HG02588 (cell line): Measurements from ENCODE around the gene ZNF582.
A peak's percentile ranks its signal among the peaks of the same experiment; 100 is the strongest.

Source experiments
- ATAC-seq: cut with Tn5 transposase; IDR thresholded peaks from one replicate; pipeline ENCODE4 v1.9.1; 2021; ENCODE audit warnings: mild to moderate bottlenecking, moderate library complexity; ENCODE audit not compliant: unreplicated experiment

ZNF582 gene

DNA sequence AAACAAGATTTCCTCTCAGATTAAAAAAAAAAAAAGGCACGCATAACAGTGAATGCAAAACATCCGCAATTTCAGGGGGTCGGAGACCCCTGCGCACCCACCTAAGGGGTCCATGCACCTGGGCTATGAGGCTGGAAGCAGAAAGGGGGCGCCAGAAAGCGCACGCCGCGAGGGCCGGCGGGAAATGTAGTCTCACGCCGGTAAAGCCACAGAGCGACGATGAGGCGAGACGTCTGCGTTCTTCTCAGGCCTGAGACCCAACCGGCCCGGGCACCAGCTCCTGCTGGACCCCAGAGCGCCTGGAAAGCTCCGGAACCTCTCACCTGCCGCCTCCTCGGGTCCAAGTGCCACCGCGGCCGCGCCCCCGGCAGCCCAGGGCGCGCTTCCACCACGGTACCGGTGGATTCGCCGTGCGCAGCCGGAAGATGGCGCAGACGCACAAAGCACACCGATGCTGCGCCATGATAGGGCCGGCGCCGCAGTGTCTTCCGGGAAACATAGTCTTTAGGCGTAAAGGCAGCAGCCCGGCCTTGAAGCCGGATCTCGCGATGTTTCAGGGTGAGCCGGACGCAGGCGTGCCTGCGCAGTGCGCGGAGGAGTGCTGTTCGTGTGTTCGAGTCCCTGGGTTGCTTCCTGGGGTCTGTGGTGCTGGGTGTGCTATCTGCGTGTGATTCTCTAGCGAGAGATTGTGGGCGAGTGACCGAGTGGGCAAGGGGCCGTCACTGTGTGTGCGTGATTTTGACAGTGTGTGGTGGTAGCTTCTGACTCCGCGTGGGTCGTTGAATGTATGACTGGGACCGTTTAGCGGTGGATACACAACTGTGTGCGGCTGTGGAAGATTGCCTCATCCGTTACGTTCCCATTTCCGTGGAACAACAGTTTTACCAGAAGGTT is at the start of gene ZNF582:
TSS of gene ZNF582 (minus strand) at position 416 of the 894 bp plus-strand sequence. CDS start 1,782 bp downstream, outside the sequence.
- peak; percentile 80 for ATAC-seq

DNA sequence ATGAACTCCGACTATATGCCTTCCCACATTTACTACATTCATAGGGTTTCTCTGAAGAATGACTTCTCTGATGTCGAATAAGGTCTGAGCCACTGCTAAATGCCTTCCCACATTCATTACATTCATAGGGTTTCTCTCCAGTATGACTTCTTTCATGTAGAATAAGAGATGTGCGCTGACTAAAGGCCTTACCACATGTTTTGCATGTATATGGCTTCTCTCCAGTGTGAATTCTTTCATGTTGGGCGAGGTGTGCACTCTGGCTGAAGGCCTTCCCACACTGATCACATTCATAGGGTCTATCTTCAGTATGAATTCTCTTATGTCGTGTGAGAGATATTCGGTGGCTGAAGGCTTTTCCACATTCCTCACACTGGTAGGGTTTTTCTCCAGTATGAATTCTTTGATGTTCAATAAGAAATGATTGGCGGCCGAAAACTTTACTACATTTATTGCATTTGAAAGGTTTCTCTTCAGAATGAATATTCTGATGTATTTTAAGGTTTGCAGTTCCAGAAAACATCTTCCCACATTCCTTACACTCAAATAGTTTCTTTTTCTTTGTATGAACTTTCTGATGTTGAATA is 48.0 kb upstream of the ZNF582 start:
- no peak for ATAC-seq

DNA sequence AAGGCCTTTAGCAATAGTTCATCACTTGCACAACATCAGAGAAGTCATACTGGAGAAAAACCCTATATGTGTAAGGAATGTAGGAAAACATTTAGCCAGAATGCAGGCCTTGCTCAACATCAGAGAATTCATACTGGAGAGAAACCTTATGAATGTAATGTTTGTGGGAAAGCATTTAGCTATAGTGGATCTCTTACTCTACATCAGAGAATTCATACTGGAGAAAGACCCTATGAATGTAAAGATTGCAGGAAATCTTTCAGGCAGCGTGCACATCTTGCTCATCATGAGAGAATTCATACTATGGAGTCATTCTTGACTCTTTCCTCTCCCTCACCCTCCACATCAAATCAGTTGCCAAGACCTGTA is 30.6 kb upstream of the ZNF582 start:
- ATAC-seq, result no peak

DNA sequence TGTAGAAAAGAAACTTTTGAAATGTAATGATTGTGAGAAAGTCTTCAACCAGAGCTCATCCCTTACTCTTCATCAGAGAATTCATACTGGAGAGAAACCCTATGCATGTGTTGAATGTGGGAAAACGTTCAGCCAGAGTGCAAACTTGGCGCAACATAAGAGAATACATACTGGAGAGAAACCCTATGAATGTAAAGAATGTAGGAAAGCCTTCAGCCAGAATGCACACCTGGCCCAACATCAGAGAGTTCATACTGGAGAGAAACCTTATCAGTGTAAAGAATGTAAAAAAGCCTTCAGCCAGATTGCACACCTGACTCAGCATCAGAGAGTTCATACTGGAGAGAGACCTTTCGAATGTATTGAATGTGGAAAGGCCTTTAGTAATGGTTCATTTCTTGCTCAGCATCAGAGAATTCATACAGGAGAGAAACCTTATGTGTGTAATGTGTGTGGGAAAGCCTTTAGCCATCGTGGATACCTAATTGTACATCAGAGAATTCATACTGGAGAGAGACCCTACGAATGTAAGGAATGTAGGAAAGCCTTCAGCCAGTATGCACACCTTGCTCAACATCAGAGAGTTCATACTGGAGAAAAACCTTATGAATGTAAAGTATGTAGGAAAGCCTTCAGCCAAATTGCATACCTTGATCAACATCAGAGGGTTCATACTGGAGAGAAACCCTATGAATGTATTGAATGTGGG is 30.1 kb upstream of the ZNF582 start:
- ATAC-seq, result no peak

DNA sequence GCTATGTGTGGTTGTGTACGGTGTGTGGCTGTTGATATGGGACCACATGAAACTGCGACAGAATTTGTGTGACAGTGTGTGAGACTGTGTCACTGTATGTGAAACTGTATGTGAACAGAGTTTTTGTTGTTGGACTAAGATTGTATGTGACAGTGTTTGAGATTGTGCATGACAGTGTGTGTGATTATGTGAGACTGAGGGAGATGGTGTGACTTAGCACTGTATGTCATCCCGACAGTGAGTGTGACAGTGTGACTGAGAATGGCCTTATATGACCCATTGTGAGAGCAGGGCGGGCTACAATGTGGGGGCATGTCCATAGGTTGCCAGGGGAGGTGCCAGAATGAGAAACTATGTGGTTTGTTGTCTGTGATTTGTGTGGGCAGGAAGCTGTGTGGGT is 11.7 kb upstream of the ZNF582 start:
- ATAC-seq, result no peak

DNA sequence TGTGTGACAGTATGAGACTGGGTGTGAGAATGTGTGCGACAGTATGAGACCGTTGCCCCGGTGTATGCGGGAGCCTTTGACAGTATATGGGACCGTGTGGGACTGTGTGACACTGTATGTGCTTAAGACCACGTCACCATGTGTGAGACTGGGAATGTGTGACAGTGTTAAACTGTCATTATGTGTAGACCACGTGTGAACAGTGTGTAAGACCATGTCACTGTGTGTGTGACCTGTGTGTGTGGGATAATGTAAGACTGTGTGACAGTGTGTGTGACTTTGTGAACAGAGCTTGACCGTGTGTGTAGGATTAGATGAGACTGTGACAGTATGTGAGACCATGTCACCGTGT is 11.3 kb upstream of the ZNF582 start:
- ATAC-seq, result peak; percentile 6

DNA sequence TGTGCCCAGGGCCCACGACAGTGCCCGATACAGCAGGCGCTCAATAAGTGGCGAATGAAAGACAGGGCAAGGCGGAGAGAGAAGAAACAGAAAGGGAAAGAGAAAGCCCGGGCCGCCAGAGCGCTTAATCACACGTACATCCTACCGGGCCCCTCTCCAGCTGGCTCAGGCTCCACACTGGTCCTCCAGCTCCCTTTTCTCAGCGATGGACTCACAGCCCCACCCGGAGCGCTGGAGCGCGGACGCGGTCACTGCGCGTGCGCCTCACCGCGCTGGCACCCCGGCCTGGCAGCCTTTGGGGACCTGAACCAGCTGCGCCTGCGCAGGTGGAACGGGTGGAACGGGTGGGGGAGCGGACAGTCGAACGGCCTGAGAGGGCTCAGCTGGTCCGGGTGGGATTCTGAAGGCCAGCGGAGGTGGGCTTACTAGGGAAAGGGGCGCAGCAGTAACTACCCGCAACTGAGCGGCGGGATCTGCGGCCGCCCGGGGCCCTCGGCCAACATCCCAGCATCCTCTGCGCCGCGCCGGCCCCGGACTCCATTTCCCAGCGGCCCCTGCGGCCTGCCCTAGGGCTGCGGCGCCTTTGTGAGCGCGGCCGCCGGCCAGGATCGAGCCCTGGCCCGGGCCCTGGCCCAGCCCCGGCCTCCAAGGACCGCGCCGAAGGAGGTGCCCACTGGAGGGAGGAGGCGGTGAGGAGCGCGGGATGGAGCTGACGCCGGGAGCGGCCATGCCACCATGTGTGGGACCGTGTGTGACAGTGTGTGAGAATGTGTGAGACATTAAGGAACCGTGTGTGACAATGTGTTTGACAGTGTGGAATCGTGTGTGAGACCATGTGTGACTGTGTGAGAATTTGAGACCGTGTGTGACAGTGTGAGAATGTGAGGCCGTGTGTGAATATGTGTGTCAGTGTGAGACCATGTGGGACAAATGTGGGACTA is 10.7 kb upstream of the ZNF582 start, which contains the start of gene ZNF583:
TSS of gene ZNF583 (plus strand) at position 569 of the 941 bp plus-strand sequence. CDS start 2,783 bp downstream, outside the sequence.
- peak; percentile 81 for ATAC-seq

DNA sequence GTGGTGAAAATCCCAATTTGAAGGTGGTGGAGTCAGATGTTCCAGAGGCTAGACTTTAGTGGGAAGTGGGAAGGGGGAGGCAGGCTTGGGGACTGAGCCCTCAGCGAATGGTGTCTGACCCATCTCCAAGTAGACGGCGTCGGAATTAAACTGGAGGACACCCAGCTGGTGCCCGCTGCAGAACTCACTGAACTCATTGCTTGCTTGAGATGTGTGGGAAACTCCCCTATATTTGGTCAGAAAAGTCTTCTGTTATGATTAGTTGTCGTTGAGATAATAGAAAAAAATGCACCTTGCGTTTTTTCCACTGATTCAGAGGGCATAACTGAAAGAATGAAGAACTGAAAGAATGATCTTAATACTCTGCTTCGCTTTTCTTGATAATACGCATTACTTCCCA is 9.9 kb upstream of the ZNF582 start:
- ATAC-seq, result no peak

DNA sequence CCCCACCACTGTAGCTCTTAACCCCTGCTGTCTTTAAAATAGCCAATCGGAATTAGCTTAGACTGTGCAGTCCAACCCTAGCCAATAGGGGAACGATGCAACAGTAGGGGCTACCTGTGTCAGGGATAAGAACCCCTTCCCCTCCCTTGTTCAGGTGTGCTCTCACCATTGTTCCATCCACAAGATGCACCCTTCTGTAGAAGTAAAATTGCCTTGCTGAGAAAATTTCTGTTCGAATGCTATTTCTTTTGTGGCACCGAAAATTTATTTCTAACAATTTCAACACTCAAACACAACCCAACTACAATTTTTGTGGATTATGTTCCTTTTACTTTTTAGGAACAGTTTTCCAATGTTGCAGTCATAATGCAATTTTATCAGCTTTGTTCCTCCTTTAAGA is 7.2 kb upstream of the ZNF582 start:
- no peak for ATAC-seq

DNA sequence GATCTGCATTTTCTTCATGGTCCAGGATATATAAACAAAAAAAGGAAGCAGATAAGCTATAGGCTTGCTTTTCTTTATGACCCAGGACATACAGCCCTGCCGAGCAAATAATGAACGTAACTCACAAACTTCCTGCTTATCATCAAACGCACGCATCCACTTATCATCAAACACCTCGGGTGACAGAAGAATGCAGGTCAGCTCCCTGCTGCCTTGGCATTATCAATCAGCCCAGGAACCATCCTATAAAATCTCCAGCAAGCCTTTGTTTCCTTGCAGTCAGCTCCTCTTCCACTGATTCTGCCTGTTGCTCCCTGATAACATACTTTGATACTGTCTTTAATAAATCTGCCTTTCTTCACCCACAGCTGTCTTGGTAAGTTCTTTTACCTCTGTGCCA is 5.5 kb upstream of the ZNF582 start:
- ATAC-seq, result no peak

DNA sequence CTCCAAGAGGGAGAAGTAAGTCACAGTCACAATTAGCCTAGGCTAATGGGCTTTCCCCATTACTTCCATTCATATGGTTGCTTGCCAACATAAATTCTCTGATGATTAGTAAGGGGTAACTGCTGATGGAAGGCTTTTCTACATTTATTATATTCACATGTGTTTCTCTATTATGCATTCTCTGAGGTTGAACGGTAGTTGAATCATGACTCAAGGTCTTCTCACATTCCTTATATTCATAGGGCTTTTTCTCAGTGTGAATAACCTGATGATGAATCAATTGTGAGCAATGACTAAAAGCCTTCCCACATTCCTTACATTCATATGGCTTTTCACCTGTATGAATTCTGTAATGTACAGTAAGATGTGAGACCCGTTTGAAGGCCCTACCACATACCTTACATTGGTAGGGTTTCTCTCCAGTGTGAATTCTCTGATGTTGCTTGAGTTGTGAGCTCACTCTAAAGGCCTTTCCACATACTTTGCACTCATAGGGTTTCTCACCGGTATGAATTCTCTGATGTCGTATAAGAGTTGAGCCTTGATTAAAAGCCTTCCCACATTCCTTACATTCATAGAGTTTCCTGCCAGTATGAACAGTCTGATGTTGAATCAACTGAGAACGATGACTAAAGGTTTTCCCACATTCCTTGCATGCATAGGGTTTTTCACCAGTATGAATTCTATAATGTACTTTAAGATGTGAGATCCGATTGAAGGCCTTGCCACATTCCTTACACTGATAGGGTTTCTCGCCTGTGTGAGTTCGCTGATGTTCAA is 9.3 kb downstream of the ZNF582 start:
- no peak for ATAC-seq

DNA sequence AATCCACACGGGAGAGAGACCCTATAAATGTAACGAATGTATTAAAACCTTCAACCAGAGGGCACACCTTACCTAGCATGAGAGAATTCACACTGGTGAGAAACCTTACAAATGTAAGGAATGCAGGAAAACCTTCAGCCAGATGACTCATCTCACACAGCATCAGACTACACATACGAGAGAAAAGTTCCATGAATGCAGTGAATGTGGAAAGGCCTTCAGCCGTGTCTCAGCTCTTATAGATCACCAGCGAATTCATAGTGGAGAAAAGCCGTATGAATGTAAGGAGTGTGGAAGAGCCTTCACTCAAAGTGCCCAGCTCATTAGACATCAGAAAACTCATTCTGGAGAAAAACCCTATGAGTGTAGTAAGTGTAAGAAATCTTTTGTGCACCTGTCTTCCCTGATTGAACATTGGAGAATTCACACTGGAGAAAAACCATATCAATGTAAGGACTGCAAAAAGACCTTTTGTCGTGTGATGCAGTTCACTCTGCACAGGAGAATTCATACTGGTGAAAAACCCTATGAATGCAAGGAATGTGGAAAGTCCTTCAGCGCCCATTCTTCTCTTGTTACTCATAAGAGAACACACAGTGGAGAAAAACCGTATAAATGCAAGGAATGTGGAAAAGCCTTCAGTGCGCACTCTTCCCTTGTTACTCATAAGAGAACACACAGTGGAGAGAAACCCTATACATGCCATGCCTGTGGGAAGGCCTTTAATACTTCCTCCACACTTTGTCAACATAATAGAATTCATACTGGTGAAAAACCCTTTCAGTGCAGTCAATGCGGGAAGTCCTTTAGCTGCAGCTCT is 16.0 kb downstream of the ZNF582 start:
- no peak for ATAC-seq

DNA sequence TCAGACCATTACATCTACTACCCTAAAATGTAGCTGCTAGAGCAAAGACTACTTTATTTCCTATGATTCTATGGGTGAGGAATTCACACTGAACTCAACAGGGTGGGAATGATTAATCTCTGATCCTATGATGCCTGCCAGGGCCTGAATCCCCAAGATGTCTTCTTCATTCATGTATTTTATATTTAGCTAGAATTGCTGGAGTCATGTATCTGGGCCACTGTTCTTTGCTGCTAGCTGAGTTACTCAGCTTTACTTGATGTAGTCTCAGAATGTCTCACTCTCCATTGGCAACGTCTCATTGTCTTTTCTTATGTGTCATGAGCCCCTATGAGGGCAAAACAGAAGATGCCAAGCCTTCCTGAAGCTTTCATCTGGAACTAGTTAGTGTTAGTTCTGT is 21.1 kb downstream of the ZNF582 start:
- no peak for ATAC-seq

DNA sequence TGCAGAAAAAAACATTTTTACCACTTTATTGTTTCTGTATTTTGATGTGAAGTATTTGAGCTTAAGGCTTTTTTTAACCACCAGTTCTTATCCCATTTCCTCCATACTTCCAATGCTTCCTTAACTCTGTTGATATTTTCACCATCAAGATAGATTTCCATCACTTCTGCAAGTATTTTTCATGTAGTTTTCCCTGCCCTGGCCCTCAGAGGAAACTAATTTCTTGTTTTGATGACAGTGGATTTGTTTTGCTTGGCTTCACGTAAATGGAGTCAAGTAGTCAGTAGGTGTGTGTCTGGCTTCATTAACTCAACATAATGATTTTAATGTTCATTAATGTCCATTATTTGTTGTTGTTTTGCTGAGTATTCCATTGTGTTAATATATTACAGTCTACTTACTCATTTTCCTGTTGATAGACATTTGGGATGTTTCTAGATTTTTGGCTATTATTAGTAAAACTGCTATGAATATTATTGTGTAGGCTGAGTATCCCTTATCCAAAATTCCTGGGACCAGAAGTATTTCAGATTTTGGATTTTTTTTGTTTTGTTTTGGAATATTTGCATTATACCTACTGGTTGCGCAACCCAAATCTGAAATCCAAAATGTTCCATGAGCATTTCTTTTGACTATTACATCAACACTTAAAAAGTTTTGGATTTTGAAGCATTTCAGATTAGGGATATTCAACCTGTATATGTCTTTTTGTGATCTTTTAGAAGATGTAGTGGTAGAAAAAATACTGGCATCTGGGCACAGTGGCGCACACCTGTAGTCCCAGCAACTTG is 23.3 kb downstream of the ZNF582 start:
- ATAC-seq, result no peak

DNA sequence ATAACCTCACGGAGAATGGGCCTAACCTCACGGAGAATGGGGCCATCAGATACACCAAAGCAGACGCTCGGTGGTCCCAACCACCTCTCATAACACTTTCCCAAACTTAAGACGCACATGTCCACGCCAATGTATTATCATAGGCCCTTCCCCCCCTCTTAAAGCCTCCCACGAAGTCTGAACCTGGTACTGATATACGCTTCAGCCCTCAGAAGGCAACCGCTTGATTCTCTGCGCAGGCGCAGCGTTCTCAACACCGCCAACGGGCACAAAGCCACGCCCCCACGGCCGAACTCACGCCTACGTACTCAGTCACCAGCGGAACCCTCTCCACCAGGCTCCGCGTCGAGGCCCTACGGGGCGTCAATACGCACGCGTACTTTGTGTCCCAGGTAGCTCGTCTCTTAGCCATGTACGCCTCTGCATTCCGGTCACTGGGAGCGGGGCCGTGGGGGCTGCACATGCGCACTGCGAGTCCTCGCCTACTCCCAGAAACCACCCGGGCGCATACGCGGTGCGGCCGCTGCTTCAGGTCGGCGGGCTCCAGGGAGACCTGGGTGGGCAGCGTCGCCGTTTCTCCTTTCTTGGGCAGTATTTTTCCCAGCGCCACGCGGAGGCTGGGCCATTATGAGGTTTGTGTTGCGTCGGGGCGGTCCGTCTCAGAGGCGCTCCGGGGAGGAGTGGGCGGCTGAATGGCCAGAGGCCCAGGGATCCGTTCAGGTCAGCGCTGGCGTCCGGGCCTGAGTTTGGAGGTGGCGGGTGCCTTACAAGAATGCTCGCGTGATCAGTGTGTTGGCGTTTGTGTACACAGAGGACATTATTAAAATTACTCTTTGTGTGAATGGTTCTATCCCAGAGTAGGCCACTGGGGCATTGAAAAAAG is 25.3 kb downstream of the ZNF582 start:
- ATAC-seq, result no peak

DNA sequence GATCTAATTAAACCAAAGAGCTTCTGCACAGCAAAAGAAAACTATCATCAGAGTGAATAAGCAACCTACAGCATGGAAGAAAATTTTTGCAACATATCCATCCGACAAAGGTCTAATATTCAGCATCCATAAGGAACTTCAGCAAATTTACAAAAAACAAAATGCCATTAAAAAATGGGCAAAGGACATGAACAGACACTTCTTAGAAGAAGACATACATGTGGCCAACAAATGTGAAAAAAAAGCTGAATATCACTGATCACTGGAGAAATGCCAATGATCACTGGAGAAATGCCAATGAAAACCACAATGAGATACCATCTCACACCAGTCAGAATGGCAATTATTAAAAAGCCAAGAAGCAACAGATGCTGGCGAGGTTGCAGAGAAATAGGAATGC is 32.5 kb downstream of the ZNF582 start:
- ATAC-seq, result no peak

DNA sequence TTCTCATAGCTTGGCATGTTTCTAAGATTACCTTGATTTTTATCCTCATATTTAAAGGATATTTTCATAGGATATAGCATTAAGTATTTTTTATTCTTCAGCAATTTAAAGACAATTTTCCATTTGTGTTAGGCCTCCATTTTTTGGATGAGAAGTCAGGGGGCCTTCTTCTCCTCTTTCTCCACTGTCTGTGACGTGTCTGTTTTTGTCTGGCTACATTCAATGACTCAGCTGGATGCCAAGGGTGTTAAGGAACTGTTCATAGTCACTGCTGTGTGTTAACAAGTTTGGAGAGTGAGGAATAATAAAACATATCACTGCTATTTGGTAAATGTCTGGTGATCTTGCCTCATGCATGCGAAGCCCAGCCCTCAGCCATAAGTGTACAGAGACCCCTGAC is 36.4 kb downstream of the ZNF582 start:
- ATAC-seq, result no peak
